ENCODE data around the gene PMPCB. TPM values are rescaled to one million over a fixed set of nuclear protein-coding genes. Genes with fewer than 3 reads are reported as not detected.

Gene PMPCB
- total and polyA plus RNA-seq, 10 of the 15 experiments (the other 5 are each of a cell fraction or from before 2014, with no cell fraction given) = 70.3 to 163 (median 102) TPM

- TF ChIP-seq YY1 (IDR thresholded peaks at IDR 0.05; ENCODE audit: low read depth, low read length) = peak; percentile 76
- TF ChIP-seq MYC (IDR thresholded peaks at IDR 0.05; ENCODE audit: insufficient read depth, insufficient read length, insufficient replicate concordance, low read length, severe bottlenecking) = peak; percentile 66
- TF ChIP-seq KLF5 (IDR thresholded peaks at IDR 0.05; ENCODE audit: partially characterized antibody) = peak; percentile 84
- TF ChIP-seq BACH1 (IDR thresholded peaks at IDR 0.05; ENCODE audit: borderline replicate concordance) = peak; percentile 96
- TF ChIP-seq, protein P1, sequence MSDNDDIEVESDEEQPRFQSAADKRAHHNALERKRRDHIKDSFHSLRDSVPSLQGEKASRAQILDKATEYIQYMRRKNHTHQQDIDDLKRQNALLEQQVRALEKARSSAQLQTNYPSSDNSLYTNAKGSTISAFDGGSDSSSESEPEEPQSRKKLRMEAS (IDR thresholded peaks at IDR 0.05; ENCODE audit: low read depth, low read length) = peak; percentile 70; the same call in 1 of the 2 replicates
- peak; percentile 73 for TF ChIP-seq POLR2A (IDR thresholded peaks at IDR 0.05; ENCODE audit: low read depth, low read length)
- peak in 1 of 2 experiments; percentile 57; a peak in 1 of 3 replicates for TF ChIP-seq EGR1 (IDR thresholded peaks at IDR 0.05; ENCODE audit: borderline replicate concordance in 1 of 2, low read depth in 2 of 2, low read length in 2 of 2)
- peak; percentile 90 for TF ChIP-seq FOXK2 (IDR thresholded peaks at IDR 0.05)
- TF ChIP-seq ATF3 (IDR thresholded peaks at IDR 0.05; ENCODE audit: borderline replicate concordance, extremely low read depth, low read depth, low read length) = peak; percentile 45; the same call in 1 of the 2 replicates
- TF ChIP-seq, protein P2, sequence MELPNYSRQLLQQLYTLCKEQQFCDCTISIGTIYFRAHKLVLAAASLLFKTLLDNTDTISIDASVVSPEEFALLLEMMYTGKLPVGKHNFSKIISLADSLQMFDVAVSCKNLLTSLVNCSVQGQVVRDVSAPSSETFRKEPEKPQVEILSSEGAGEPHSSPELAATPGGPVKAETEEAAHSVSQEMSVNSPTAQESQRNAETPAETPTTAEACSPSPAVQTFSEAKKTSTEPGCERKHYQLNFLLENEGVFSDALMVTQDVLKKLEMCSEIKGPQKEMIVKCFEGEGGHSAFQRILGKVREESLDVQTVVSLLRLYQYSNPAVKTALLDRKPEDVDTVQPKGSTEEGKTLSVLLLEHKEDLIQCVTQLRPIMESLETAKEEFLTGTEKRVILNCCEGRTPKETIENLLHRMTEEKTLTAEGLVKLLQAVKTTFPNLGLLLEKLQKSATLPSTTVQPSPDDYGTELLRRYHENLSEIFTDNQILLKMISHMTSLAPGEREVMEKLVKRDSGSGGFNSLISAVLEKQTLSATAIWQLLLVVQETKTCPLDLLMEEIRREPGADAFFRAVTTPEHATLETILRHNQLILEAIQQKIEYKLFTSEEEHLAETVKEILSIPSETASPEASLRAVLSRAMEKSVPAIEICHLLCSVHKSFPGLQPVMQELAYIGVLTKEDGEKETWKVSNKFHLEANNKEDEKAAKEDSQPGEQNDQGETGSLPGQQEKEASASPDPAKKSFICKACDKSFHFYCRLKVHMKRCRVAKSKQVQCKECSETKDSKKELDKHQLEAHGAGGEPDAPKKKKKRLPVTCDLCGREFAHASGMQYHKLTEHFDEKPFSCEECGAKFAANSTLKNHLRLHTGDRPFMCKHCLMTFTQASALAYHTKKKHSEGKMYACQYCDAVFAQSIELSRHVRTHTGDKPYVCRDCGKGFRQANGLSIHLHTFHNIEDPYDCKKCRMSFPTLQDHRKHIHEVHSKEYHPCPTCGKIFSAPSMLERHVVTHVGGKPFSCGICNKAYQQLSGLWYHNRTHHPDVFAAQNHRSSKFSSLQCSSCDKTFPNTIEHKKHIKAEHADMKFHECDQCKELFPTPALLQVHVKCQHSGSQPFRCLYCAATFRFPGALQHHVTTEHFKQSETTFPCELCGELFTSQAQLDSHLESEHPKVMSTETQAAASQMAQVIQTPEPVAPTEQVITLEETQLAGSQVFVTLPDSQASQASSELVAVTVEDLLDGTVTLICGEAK (IDR thresholded peaks at IDR 0.05; ENCODE audit: borderline replicate concordance) = peak; percentile 37; the same call in 1 of the 2 replicates
- peak; percentile 46 for TF ChIP-seq NRF1 (conservative IDR thresholded peaks at IDR 0.05; ENCODE audit: low read depth, low read length)
- TF ChIP-seq NBN (IDR thresholded peaks at IDR 0.05) = 0 out of 2 replicates have a peak, but pooled peaks have one; percentile 45
- TF ChIP-seq, protein P3, sequence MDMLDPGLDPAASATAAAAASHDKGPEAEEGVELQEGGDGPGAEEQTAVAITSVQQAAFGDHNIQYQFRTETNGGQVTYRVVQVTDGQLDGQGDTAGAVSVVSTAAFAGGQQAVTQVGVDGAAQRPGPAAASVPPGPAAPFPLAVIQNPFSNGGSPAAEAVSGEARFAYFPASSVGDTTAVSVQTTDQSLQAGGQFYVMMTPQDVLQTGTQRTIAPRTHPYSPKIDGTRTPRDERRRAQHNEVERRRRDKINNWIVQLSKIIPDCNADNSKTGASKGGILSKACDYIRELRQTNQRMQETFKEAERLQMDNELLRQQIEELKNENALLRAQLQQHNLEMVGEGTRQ (IDR thresholded peaks at IDR 0.05; ENCODE audit: borderline replicate concordance, low read depth, low read length) = peak; percentile 32
- TF ChIP-seq HDAC6 (IDR thresholded peaks at IDR 0.05; ENCODE audit: unreplicated experiment) = peak; percentile 88
- TF ChIP-seq BMI1 (IDR thresholded peaks at IDR 0.05; ENCODE audit: borderline replicate concordance) = peak; percentile 98
- peak; percentile 55 for TF ChIP-seq USF1 (IDR thresholded peaks at IDR 0.05; ENCODE audit: borderline replicate concordance, extremely low read length, insufficient read depth, low read depth, low read length)
- peak; percentile 36; the same call in 1 of the 2 replicates for TF ChIP-seq PAX5 (IDR thresholded peaks at IDR 0.05; ENCODE audit: borderline replicate concordance, low read depth, low read length)
- peak; percentile 69 for TF ChIP-seq E2F8 (IDR thresholded peaks at IDR 0.05; ENCODE audit: low read depth, partially characterized antibody)
Measured at GRCh38 chr7:103279963-103280802, 17.1 kb upstream of the PMPCB start (continued).

Data from GM12878 (cell line).